K562 (cell line): Measurements from ENCODE around the gene CMSS1. TPM values are rescaled to one million over a fixed set of nuclear protein-coding genes. Genes with fewer than 3 reads are reported as not detected.

Source experiments
- ATAC-seq: fragments of 200-7000 bp; cut with Tn5 transposase; 3 replicates; pipeline ENCODE4 v1.9.1; 2020; ENCODE audit warnings: moderate library complexity
- BruUV-seq: library from RNA; stranded (reverse); fragments of 400-500 nt; replicated peaks from 2 replicates; lab custom pipeline; 2021; lab: Mats Ljungman, UMichigan
- CTCF ChIA-PET: fragments of 300-600 bp; formaldehyde crosslinking; extraction: SDS; loops from one replicate; lab custom pipeline; 2021; ENCODE audit warnings: low intra/inter-chr PET ratio; lab: Yijun Ruan, JAX
- POLR2A ChIA-PET: fragments of 300-600, 350-650 bp; sonication (Branson Sonifier 250); formaldehyde crosslinking; extraction: SDS; loops from one replicate; lab custom pipeline; 2021; ENCODE audit warnings: antibody characterized with exemption, inconsistent platforms; lab: Yijun Ruan, JAX
- DNase-seq, 4 experiments: peaks; one replicate each; pipeline versions ENCODE4 v3.0.0 to v3.0.0-alpha.2; 2011 to 2018; ENCODE audit warnings: low spot score in 3 of 4, mixed read lengths in 3 of 4; ENCODE audit errors: extremely low read depth in 1 of 4
- FAIRE-seq: peaks from 2 replicates; lab custom pipeline; 2011; peaks lifted over from hg19 to GRCh38; lab: Jason Lieb, UNC
- H2AFZ ChIP-seq: 2 replicates; pipeline ENCODE4 v1.6.0; 2011; ENCODE audit warnings: low read depth, low read length, control low read depth, inconsistent platforms
- H3K27ac ChIP-seq: fragments of 200-600 bp; 3 replicates; pipeline ENCODE4 v1.8.0; 2011; ENCODE audit warnings: low read depth, mild to moderate bottlenecking, control low read depth, inconsistent platforms, low read length, moderate library complexity, mixed read lengths; ENCODE audit errors: extremely low read depth
- H3K27me3 ChIP-seq, 2 experiments: fragments of 300-600 bp in 1 of 2; 2 replicates in 1 of 2; 3 replicates in 1 of 2; pipeline versions ENCODE4 v1.6.0 to v1.8.0; 2011; ENCODE audit warnings: inconsistent platforms in 2 of 2, low read length in 2 of 2, mild to moderate bottlenecking in 1 of 2, mixed read lengths in 1 of 2, moderate library complexity in 1 of 2; ENCODE audit not compliant: control insufficient read depth in 2 of 2, insufficient read depth in 2 of 2
- H3K36me3 ChIP-seq: fragments of 300-600 bp; 3 replicates; pipeline ENCODE4 v1.8.0; 2011; ENCODE audit warnings: mild to moderate bottlenecking, low read length, inconsistent platforms; ENCODE audit not compliant: control insufficient read depth, insufficient read depth
- H3K4me1 ChIP-seq, 2 experiments: fragments of 200-600 bp in 1 of 2; replicated peaks in 1 of 2; 2 replicates in 1 of 2; 3 replicates in 1 of 2; pipeline versions ENCODE4 v1.5.1 to v1.8.0; 2011; ENCODE audit warnings: inconsistent platforms in 2 of 2, low read length in 2 of 2, mild to moderate bottlenecking in 1 of 2, mixed read lengths in 1 of 2, moderate library complexity in 1 of 2; ENCODE audit not compliant: control insufficient read depth in 2 of 2, insufficient read depth in 2 of 2
- H3K4me2 ChIP-seq: 2 replicates; pipeline ENCODE4 v1.6.1; 2011; ENCODE audit warnings: low read length, control low read depth, inconsistent platforms, mixed read lengths; ENCODE audit not compliant: insufficient read depth
- H3K4me3 ChIP-seq: fragments of 200-600 bp; sonication (generic), shearing (Covaris generic); 2 replicates; pipeline ENCODE4 v1.5.1; 2016; ENCODE audit warnings: control low read depth, inconsistent platforms
- H3K79me2 ChIP-seq: fragments of 200-600 bp; 3 replicates; pipeline ENCODE4 v1.8.0; 2011; ENCODE audit warnings: low read length, inconsistent platforms; ENCODE audit not compliant: control insufficient read depth, insufficient read depth
- H3K9ac ChIP-seq, 2 experiments: 2 replicates each; pipeline versions ENCODE4 v1.6.0 to v1.6.1; 2011; ENCODE audit warnings: low read depth in 2 of 2, low read length in 2 of 2, control low read depth in 1 of 2, inconsistent platforms in 1 of 2, mild to moderate bottlenecking in 1 of 2, mixed read lengths in 1 of 2; ENCODE audit not compliant: insufficient read depth in 1 of 2
- H3K9me1 ChIP-seq: one replicate; pipeline ENCODE4 v1.6.0; 2011; ENCODE audit warnings: inconsistent platforms, mild to moderate bottlenecking, low read length, moderate library complexity; ENCODE audit not compliant: control insufficient read depth, insufficient read depth
- H3K9me3 ChIP-seq: replicated peaks from 2 replicates; pipeline ENCODE4 v1.5.1; 2011; ENCODE audit warnings: low read depth, low read length, inconsistent platforms; ENCODE audit not compliant: control insufficient read depth, insufficient read depth
- H4K20me1 ChIP-seq: replicated peaks from 2 replicates; pipeline ENCODE4 v1.6.1; 2011; ENCODE audit warnings: low read length, inconsistent platforms, mixed read lengths; ENCODE audit not compliant: control insufficient read depth, insufficient read depth
- AFF1 ChIP-seq, 2 experiments: fragments of 450-650 bp; IDR thresholded peaks; 2 replicates each; pipeline ENCODE4 v1.6.1; 2018; ENCODE audit warnings: mild to moderate bottlenecking in 2 of 2, low read depth in 1 of 2; ENCODE audit not compliant: partially characterized antibody in 2 of 2
- CREBBP ChIP-seq: IDR thresholded peaks from one replicate; pipeline ENCODE4 v1.6.1; 2012; ENCODE audit warnings: low read depth, mild to moderate bottlenecking, control low read depth, inconsistent platforms, low read length
- HEY1 ChIP-seq: fragments of 250-450 bp; sonication (Bioruptor Pico); IDR thresholded peaks from 2 replicates; pipeline ENCODE4 v1.5.0; 2020; ENCODE audit warnings: mild to moderate bottlenecking, moderate library complexity, borderline replicate concordance
- POLR2G ChIP-seq: fragments of 200-400 bp; formaldehyde crosslinking; IDR thresholded peaks from 2 replicates; pipeline ENCODE4 v1.6.1; 2017; ENCODE audit warnings: low read depth, mild to moderate bottlenecking, antibody characterized with exemption, low read length, moderate library complexity
- SLC30A9 ChIP-seq: fragments of 250-450 bp; sonication (Bioruptor Pico); IDR thresholded peaks from 2 replicates; pipeline ENCODE4 v1.8.0; 2022; ENCODE audit warnings: mild to moderate bottlenecking, moderate library complexity
- TCFL5 ChIP-seq: fragments of 250-450 bp; sonication (Bioruptor Pico); conservative IDR thresholded peaks from 2 replicates; pipeline ENCODE4 v1.6.1; 2021; ENCODE audit warnings: mild to moderate bottlenecking, moderate library complexity, matching md5 sums
- ZNF133 ChIP-seq: fragments of 250-450 bp; sonication (Bioruptor Pico); IDR thresholded peaks from 2 replicates; pipeline ENCODE4 v1.4.0; 2020; ENCODE audit warnings: mild to moderate bottlenecking
- ZNF175 ChIP-seq: fragments of 200-800 bp; sonication (Bioruptor generic); IDR thresholded peaks from 2 replicates; pipeline ENCODE4 v1.6.1; 2016; ENCODE audit warnings: low read depth, mild to moderate bottlenecking, missing genetic modification characterization, missing compliant biosample characterization
- ZNF609 ChIP-seq: sonication (generic); formaldehyde crosslinking; IDR thresholded peaks from 2 replicates; pipeline ENCODE4 v1.8.1; 2023; ENCODE audit warnings: missing genetic modification reagents, mild to moderate bottlenecking, borderline replicate concordance
- ZNF696 ChIP-seq: fragments of 250-450 bp; sonication (Bioruptor Pico); conservative IDR thresholded peaks from 2 replicates; pipeline ENCODE4 v1.4.0; 2020; ENCODE audit warnings: mild to moderate bottlenecking, moderate library complexity
- WGBS: fragments of 100-300 bp; shearing (Covaris generic); methylation state at CpG from one replicate; pipeline ENCODE4 v1.1.6; 2016; ENCODE audit warnings: low coverage, mixed read lengths; ENCODE audit not compliant: insufficient coverage; ENCODE audit errors: missing lambda C conversion rate; 5-methylcytosine and 5-hydroxymethylcytosine counted together
- in situ Hi-C: fragments of 300-500 bp; cut with MboI; formaldehyde crosslinking; loops from 4 replicates; pipeline ENCODE4 v1.15.0; 2018; ENCODE audit warnings: inconsistent platforms, mixed read lengths
- intact Hi-C: fragments of 100-400 bp; cut with micrococcal nuclease; formaldehyde crosslinking; loops from 2 replicates; pipeline ENCODE4 v1.14.2; 2022
- polyA plus RNA-seq, 8 experiments: library from polyadenylated mRNA; depleted of rRNA in 4 of 8; stranded (reverse) in 5 of 8; unstranded in 3 of 8; fragments of >200 nt; fragmentation: Nextera tagmentation in 2 of 8; fragmentation: Illumina TruSeq in 1 of 8; extraction: Ambion mirVana in 2 of 8; extraction: Trizol in 1 of 8; gene quantifications; 2 replicates each; pipeline versions ENCODE4 v1.2.1 to v1.2.3, GENCODE V29; 2011 to 2014; ENCODE audit warnings: inconsistent platforms in 1 of 8, missing spikeins in 1 of 8
- total RNA-seq, 7 experiments: library from RNA; depleted of rRNA in 6 of 7; stranded (reverse); fragments of >200 nt in 6 of 7; fragmentation: Illumina TruSeq in 2 of 7; extraction: Trizol in 2 of 7; gene quantifications; 2 replicates each; pipeline versions ENCODE4 v1.2.1 to v1.2.3, GENCODE V29; 2011 to 2021; ENCODE audit warnings: low replicate concordance in 1 of 7
- TF ChIP-seq, protein P1 (sequence below): fragments of 250-450 bp; sonication (Bioruptor Pico); IDR thresholded peaks from 2 replicates; pipeline ENCODE4 v1.8.0; 2021; ENCODE audit warnings: mild to moderate bottlenecking, moderate library complexity

Gene CMSS1
- total and polyA plus RNA-seq, 9 of the 15 experiments (the other 6 are each of a cell fraction or from before 2014, with no cell fraction given) = 46.9 to 109 (median 72.3) TPM

DNA sequence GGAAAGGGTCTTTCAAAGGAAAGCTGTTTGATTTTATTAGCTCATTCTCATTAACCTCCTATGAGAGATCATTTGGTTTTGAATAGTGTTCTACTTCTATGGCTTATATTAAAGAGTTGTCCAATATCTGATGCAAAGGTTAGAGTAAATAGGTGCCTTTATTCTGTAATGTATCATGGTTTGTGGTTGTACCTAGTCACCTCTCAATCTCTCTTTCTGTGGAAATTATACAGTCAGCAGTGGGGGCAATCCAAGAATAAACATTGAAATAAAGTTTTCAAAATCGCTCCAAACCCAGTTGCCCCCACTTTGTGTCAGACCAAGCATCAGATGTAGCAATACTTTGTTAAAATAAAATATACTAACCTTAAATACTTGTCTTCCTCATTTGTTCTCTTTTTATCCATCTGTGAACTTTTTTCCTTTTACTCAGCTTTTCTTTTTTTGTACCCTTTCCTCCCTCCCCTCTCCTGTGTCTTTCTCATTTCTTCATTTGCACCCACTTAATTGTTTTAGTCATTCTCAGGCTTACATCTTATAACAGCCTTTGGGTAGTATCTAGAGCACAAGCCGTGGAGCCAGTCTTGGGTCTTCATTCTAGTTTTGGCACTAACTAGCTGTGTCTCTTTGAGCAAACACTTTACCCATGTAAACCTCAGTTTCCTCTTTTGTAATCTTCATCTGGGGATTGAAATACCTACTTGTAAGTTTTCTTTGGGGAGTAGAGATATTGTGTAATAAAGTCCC is 16.7 kb downstream of the CMSS1 start:
- CTCF ChIA-PET = no interaction called here
- TF ChIP-seq TCFL5 (CRISPR knock-in tag) = no peak
- TF ChIP-seq CREBBP = no peak
- TF ChIP-seq ZNF175 (CRISPR knock-in tag) = no peak
- TF ChIP-seq POLR2G = no peak
- no peak for TF ChIP-seq AFF1 (IDR thresholded peaks at IDR 0.05; ENCODE audit: low read depth in 1 of 2, partially characterized antibody in 2 of 2)
- TF ChIP-seq, protein P1, sequence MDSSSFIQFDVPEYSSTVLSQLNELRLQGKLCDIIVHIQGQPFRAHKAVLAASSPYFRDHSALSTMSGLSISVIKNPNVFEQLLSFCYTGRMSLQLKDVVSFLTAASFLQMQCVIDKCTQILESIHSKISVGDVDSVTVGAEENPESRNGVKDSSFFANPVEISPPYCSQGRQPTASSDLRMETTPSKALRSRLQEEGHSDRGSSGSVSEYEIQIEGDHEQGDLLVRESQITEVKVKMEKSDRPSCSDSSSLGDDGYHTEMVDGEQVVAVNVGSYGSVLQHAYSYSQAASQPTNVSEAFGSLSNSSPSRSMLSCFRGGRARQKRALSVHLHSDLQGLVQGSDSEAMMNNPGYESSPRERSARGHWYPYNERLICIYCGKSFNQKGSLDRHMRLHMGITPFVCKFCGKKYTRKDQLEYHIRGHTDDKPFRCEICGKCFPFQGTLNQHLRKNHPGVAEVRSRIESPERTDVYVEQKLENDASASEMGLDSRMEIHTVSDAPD (CRISPR knock-in tag) = no peak
- TF ChIP-seq ZNF609 (CRISPR knock-in tag) = no peak
- no peak for TF ChIP-seq ZNF133
- TF ChIP-seq ZNF696 = no peak
- TF ChIP-seq SLC30A9 (CRISPR knock-in tag) = no peak
- no peak for TF ChIP-seq HEY1

More for the DNA sequence above, 16.7 kb downstream of the CMSS1 start:
- peaks cover 78% of the 10 kb centered on the region for H3K79me2 ChIP-seq
- ATAC-seq (no peak), FAIRE-seq (no peak), DNase-seq (no peak)
- intact Hi-C loops (no loop called here), in situ Hi-C loops (loop anchor here (5.0 to 25.0 kb wide), 3 partner anchors 228 to 778 kb away; partner anchors contain the start of gene ADGRG7)
- BruUV-seq = no TSS peak
- H3K4me3 ChIP-seq = no peak overlapping the region
- H3K27ac ChIP-seq = no peak overlapping the region
- peaks cover 6% of the 10 kb centered on the region; the same call in 1 of the 2 replicates for H4K20me1 ChIP-seq
- no peaks in the 10 kb centered on the region for H3K4me1 ChIP-seq
- no peaks in the 10 kb centered on the region for H3K9me1 ChIP-seq
- H3K27me3 ChIP-seq = no peaks in the 10 kb centered on the region
- H2AFZ ChIP-seq = no peak overlapping the region
- H3K9me3 ChIP-seq = no peaks in the 10 kb centered on the region
- POLR2A ChIA-PET = no interaction called here
- WGBS = 90% methylated on average over 2 of the region's 2 CpGs
- no peak overlapping the region for H3K9ac ChIP-seq
- H3K4me2 ChIP-seq = no peak overlapping the region
- H3K36me3 ChIP-seq = no peaks in the 10 kb centered on the region
